ENCODE data around the gene VWA8. TPM values are rescaled to one million over a fixed set of nuclear protein-coding genes. Genes with fewer than 3 reads are reported as not detected.
"Not testable (repeated sequence)": the region's sequence is repeated elsewhere in the genome, so short reads cannot be mapped to it uniquely, and the experiment has no call there.

The VWA8 gene
- total RNA-seq, 4 donors from 2014 or later = 27.1 to 39.7 (median 30.4) TPM

DNA sequence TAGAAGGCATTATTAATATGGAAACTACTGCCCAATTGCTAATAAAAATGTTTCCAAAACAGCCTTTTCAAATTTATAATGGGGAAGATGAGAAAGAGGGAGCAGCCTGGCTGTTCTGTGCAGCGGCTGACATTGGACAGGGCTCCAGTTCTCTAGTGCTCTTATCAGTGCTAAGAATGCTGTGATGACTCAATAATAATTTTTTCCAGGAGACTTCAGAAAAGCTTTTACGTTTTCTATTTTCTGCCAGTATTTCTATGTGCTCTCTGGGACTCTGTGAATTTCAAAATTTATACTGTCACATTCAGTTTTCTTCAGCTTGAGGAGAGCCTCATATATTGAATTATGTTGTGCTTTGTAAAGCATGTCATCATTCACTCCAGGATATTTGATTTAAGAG, 209.6 kb downstream of the VWA8 start:
- intact Hi-C loops (cut with DNase I) = no loop called here
- Histone ChIP-seq H3K27ac (no peak overlapping the region), H3K4me3 (replicated peaks in 1 of 3) (no peak overlapping the region), H3K4me1 (peaks cover 0 to 11% of the 10 kb centered on the region in 2 donors), H3K36me3 (no peaks in the 10 kb centered on the region), H3K9me3 (no peaks in the 10 kb centered on the region), H3K27me3 (no peaks in the 10 kb centered on the region)
- TF ChIP-seq POLR2A (IDR thresholded peaks at IDR 0.05) = no peak
- TF ChIP-seq, protein P1, sequence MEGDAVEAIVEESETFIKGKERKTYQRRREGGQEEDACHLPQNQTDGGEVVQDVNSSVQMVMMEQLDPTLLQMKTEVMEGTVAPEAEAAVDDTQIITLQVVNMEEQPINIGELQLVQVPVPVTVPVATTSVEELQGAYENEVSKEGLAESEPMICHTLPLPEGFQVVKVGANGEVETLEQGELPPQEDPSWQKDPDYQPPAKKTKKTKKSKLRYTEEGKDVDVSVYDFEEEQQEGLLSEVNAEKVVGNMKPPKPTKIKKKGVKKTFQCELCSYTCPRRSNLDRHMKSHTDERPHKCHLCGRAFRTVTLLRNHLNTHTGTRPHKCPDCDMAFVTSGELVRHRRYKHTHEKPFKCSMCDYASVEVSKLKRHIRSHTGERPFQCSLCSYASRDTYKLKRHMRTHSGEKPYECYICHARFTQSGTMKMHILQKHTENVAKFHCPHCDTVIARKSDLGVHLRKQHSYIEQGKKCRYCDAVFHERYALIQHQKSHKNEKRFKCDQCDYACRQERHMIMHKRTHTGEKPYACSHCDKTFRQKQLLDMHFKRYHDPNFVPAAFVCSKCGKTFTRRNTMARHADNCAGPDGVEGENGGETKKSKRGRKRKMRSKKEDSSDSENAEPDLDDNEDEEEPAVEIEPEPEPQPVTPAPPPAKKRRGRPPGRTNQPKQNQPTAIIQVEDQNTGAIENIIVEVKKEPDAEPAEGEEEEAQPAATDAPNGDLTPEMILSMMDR (IDR thresholded peaks at IDR 0.05) = no peak
- WGBS, 2 donors = 34 to 50% methylated on average over 2 of the region's 2 CpGs
- DNase-seq = peak; percentile 5 to 28

DNA sequence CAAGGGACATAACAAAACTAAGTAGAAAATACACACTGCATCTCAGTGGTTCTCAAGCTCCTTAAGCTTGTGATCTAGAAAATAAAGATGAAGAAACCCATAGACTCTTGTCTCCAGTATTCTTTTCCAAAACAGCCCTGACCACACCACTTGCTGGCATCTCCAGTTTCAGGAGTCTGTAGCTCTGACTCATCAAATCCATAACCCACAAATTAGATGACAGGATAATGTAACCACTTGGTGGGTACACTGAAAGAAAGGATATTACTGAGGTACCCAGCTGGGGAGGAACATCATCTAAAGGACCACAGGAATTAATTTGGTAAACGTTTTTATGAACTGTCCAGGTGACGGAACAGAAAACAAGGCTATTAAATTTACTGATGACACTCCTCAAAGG, 214.7 kb downstream of the VWA8 start:
- Histone ChIP-seq H3K27me3 (no peaks in the 10 kb centered on the region), H3K4me1 (peaks cover 0 to 5% of the 10 kb centered on the region in 2 donors), H3K36me3 (no peaks in the 10 kb centered on the region), H3K4me3 (replicated peaks in 1 of 3) (no peak overlapping the region), H3K9me3 (no peaks in the 10 kb centered on the region), H3K27ac (no peak overlapping the region)
- DNase-seq = no peak
- 95 to 96% methylated on average over 2 of the region's 2 CpGs for WGBS, 2 donors
- TF ChIP-seq, protein P1 (IDR thresholded peaks at IDR 0.05) = no peak
- TF ChIP-seq POLR2A (IDR thresholded peaks at IDR 0.05) = no peak
- intact Hi-C loops (cut with DNase I) = no loop called here

DNA sequence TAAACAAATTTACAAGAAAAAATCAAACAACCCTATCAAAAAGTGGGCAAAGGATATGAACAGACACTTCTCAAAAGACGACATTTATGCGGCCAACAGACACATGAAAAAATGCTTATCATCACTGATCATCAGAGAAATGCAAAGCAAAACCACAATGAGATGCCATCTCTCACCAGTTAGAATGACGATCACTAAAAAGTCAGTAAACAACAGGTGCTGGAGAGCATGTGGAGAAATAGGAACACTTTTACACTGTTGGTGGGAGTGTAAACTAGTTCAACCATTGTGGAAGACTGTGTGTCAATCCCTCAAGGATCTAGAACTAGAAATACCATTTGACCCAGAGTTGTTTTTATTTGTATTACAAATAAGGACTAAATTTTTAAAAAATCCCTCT, 215.4 kb downstream of the VWA8 start:
- intact Hi-C loops (cut with DNase I); H3K9me3 ChIP-seq; H3K27ac ChIP-seq; H3K27me3 ChIP-seq; H3K4me1 ChIP-seq; DNase-seq; H3K36me3 ChIP-seq; H3K4me3 ChIP-seq (replicated peaks in 1 of 3): not testable (repeated sequence)
- WGBS, 2 donors = 84 to 94% methylated on average over 3 of the region's 3 CpGs

DNA sequence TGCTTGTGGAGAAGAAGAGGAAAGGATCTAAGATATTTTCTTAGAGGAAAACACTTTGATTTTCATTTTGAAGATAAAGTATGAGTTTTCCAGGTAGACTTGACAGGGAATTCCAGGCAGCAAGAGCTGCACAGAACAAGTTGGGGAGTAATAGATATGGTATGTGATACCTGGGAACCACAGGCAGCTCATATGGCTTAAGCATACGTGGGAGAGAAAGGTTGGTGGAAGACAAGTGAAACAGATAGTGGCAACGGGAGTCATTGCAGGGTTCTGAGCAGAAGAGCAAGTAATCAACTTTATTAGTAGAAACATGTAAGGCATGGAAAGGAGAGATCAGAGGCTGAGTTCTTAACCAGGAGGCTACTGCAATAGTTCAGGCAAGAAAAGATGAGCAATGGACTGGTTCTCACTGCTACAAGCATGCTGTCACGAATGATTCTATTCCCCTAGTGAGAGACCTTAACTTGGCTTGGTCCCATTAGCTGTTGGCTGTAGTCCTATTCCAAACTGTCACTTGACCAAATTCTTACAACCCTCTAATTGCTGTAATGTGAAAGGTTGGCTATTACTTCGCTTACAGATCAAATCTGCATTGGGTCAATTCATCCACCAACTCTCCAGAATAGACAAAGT, 217.9 kb downstream of the VWA8 start:
- Histone ChIP-seq H3K9me3 (no peaks in the 10 kb centered on the region), H3K36me3 (no peaks in the 10 kb centered on the region), H3K27ac (no peak overlapping the region), H3K27me3 (no peaks in the 10 kb centered on the region), H3K4me1 (no peaks in the 10 kb centered on the region), H3K4me3 (replicated peaks in 1 of 3) (no peak overlapping the region)
- no peak for TF ChIP-seq POLR2A (IDR thresholded peaks at IDR 0.05)
- TF ChIP-seq, protein P1 (IDR thresholded peaks at IDR 0.05) = no peak
- DNase-seq = no peak
- WGBS, 2 donors = 82 to 90% methylated on average over 4 of the region's 4 CpGs
- intact Hi-C loops (cut with DNase I) = no loop called here

DNA sequence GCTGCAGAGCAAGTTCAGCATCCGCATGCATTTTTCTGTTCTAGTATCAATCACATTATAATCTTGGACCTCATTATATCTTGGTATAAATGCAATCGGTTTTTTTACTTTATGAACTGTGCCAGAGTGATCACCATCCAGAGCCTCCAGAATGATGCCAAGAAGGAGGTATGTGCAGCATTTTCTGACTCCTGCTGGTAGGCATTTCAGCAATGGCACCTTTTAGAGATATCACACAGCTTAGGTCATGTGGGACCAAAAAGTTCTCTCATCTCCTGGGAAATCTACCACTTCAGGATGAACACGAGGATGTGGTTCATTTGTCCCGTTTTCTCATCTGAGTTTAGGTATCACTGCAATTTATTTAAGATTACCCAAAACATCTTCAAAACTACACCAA, 220.4 kb downstream of the VWA8 start:
- intact Hi-C loops (cut with DNase I) = no loop called here
- Histone ChIP-seq H3K4me1 (no peaks in the 10 kb centered on the region), H3K27ac (no peak overlapping the region), H3K36me3 (no peaks in the 10 kb centered on the region), H3K27me3 (no peaks in the 10 kb centered on the region), H3K4me3 (replicated peaks in 1 of 3) (no peak overlapping the region), H3K9me3 (no peaks in the 10 kb centered on the region)
- TF ChIP-seq, protein P1 (IDR thresholded peaks at IDR 0.05) = no peak
- no peak for TF ChIP-seq POLR2A (IDR thresholded peaks at IDR 0.05)
- 93 to 97% methylated on average over 4 of the region's 4 CpGs for WGBS, 2 donors
- DNase-seq = no peak

All from thyroid gland (tissue), 4 donors.